ENCODE measurements around the gene COL6A1.

Gene COL6A1

DNA sequence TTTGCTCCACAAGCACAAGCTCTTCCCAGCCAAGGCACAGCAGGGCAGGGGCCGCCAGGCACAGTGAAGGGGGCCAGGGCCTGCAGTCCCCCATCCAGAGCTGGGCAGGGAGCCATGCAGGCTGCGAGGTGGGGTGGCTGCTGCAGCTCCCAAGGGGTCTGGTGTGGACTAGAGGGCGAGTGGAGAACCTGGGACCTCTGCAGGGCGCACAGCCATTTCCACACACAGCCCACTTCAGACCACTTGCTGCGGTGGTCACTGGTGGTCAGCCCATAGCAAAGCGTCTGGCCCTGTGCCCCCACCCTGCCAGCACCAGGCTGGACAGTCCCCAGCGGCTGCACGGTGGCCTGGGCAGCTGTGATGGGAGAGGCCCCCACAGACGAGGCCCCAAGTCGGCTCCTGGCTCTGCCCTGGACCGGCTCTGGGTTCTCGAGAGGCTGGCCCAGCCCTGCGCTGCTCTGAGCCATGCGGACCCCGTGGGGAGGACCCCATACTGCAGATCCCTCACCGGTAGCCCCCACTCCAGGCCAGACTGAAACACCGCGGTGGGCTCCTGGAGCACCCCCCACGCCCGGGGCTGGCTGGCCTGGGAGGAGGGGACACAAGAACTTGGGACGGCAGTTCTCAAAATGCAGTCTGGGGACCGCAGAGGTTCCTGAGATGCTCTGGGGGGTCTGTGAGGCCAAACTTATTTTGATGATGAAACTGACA lies 69.3 kb downstream of the COL6A1 start:
- no peak for FAIRE-seq

DNA sequence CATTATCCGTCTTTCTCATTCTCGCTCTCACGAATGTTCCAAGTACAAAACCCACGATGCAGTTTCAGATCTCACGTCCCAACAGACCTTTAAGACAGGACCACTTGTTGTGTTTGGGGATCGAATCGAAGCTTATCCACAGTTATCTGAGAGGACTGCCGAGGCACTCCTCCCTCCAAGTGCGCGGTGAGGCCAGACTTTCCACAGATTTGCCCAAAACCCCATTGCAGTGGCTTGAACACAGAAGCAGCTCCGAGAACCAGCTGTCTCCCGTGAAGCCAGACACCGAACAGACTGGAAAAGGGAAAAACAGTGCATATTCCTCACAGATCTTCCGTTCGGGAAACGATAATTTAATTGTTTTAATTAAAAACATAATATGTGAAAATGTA lies 69.8 kb downstream of the COL6A1 start:
- FAIRE-seq, result no peak

DNA sequence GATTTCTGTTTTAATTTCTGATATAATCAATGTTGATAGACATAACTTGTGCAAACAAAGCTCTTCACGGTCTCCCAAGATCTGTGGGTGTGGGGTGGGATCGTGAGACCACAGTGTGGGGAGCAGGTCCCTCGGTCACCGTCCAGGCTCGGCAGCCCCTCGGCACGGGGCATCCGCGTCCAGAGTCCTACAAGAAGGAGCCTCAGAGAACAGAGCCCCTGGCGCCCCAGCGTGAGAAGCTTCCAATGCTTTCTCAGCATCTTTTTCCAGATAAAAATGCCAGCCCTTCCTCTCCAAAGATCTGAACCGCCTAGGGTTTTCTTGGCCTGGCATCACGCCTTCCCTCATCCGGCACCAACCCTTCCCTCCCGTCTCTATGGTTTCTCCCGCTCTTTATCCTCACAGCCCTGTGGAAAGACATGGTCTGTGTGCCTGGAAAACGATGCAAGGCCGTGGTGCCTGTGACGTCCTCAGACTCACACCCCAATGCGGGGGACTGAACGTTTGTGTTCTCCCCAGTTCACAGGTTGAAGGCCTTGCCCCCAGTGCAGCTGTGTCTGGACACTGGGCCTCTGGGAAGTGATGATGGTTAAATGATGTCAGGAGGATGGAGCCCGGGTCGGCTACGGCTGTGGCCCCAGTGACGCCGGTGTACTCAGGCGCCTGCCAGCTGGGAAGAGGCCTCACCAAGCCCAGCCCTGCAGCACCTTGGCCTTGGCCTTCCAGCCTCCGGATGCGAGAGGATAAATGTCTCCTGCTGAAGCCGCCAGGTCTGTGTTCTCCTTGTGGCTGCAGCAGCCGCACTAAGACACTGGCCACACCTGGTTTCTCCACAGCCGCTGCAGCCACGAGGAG lies 70.5 kb downstream of the COL6A1 start:
- no peak for FAIRE-seq

DNA sequence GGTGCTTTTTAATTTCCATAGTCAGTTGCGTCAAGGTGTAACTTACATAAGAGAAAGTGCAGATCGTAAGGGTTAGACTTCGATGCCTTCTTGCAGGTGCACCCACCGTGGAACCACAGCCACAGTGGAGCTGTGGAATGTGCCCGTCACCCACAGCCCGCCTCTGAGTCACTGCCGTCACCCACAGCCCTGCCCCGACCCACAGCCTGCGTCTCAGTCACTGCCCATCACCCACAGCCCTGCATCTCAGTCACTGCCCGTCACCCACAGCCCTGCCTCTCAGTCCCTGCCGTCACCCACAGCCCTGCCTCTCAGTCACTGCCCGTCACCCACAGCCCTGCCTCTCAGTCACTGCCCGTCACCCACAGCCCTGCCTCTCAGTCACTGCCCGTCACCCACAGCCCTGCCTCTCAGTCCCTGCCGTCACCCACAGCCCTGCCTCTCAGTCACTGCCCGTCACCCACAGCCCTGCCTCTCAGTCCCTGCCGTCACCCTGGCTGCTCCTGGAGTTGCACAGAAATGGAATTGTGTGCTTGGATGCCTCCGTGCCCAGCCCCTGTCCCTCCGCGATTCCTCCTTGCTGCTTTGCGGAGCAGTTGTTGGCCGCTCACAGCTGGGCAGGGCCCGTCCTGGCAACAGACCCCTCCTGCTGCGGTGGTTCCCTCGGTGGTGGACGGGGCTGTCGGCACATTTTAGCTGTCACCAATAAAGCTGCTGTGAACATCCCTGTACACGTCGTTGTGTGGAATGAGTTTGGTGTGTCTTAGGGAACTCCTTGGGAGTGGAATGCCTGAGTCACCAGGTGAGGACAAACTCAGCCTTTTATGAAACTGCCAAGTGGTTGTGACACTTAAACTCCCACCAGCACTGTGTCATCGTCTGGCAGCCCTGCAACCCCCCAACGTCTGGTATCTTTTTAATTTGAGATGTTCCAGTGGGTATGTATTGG lies 71.4 kb downstream of the COL6A1 start:
- FAIRE-seq, result no peak

DNA sequence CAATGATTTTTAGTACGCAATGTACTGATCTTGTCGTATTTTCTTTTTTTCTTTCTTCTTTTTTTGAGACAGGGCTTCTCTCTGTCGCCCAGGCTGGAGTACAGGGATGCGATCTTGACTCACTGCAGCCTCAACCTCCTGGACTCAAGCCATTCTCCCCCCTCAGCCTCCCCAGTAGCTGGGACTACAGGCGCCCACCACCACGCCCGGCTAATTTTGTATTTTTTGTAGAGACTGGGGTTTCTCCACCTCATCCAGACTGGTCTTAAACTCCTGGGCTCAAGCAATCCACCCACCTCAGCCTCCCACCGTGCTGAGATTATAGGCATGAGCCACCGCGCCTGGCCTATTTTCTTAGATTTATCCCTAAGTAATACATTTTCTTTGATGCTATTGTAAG lies 72.5 kb downstream of the COL6A1 start:
- FAIRE-seq, result no peak

DNA sequence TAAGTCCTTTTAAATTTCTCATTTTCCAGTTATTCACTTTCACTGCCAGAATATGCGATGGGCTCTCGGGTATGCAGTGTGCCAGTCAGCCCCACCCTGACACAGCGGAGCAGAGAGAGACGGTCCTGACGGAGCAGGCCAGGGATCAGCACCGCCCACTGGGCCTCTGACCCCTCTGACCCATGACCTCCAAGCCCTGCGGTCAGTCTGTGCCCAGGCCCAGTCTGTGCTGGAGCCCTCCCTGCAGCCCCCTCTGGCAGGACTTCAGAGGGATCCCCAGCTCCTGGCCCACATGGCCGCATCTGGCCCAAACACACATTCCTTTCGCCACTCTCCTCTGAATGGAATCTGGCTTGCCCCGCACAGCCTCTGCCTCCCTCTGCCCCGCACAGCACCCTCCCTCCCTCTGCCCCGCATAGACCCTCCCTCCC lies 72.9 kb downstream of the COL6A1 start:
- FAIRE-seq, result no peak

Data from A204.1 (cell line).